ENCODE measurements around the gene TRAPPC2L.

Gene TRAPPC2L

GRCh38 chr16:88854306-88855111 is 2.4 kb upstream of the TRAPPC2L start:
- Mint-ChIP-seq H3K4me1 (peaks cover 29 to 54% of the 10 kb centered on the region in 2 donors), H3K36me3 (peaks cover 14 to 29% of the 10 kb centered on the region in 2 donors), H3K27me3 (no peaks in the 10 kb centered on the region), H3K4me3 (peak overlapping the region; percentile 62 to 69), H3K9me3 (no peaks in the 10 kb centered on the region), H3K27ac (peak overlapping the region; percentile 88)
- peak; percentile 63 for DNase-seq
- ATAC-seq (replicated peaks) = peak; percentile 52 to 66

GRCh38 chr16:88855176-88855575 is 1.8 kb upstream of the TRAPPC2L start:
- DNase-seq = no peak
- H3K9me3 Mint-ChIP-seq = no peaks in the 10 kb centered on the region
- peaks cover 29 to 54% of the 10 kb centered on the region in 2 donors for H3K4me1 Mint-ChIP-seq
- peak overlapping the region; percentile 69 to 77 for H3K4me3 Mint-ChIP-seq
- peaks cover 14 to 27% of the 10 kb centered on the region in 2 donors for H3K36me3 Mint-ChIP-seq
- no peaks in the 10 kb centered on the region for H3K27me3 Mint-ChIP-seq
- H3K27ac Mint-ChIP-seq = peak overlapping the region; percentile 85
- ATAC-seq (replicated peaks) = no peak

GRCh38 chr16:88855736-88856121 is 1.2 kb upstream of the TRAPPC2L start:
- H3K9me3 Mint-ChIP-seq = no peaks in the 10 kb centered on the region
- peak overlapping the region; percentile 79 to 86 for H3K4me3 Mint-ChIP-seq
- peaks cover 14 to 28% of the 10 kb centered on the region in 2 donors for H3K36me3 Mint-ChIP-seq
- H3K27ac Mint-ChIP-seq = peak overlapping the region; percentile 65
- ATAC-seq (replicated peaks) (no peak), DNase-seq (no peak)
- H3K4me1 Mint-ChIP-seq = peaks cover 29 to 54% of the 10 kb centered on the region in 2 donors
- no peaks in the 10 kb centered on the region for H3K27me3 Mint-ChIP-seq

DNA sequence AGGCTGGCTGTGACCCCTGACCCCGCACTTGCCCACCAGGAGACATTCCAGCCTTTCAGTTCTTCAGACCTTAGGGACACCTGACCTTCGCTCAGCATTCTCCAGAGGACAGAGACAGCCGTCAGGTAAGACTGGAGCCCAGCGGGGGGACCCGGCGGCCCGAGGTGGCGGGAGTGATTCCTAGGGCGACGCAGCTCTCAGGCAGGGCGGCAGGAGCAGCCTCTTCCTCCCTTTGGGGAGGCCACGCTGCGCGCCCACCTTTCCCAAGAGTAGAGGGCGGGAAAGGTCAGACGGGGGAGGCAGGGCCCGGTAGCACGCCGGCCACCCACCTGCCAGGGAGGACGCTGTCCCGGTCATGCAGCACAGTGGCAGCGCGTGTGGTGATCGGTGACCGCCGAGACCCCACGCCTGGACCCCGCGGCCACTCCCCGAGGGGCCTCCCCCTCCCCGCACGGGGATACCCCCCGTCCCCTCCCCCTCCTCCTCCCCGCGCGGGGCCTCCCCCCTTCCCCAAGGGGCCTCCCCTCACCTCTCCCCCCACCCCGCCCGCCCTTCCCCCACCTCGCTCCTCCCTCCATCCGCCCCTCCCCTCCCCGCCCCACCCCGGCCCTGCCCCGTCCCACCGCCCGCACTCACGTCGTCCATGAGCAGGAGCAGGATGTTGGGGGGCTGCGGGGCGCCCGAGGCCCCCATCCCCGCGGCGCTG is 652 bp upstream of the TRAPPC2L start:
- H3K27me3 Mint-ChIP-seq = no peaks in the 10 kb centered on the region
- H3K9me3 Mint-ChIP-seq = no peaks in the 10 kb centered on the region
- ATAC-seq (replicated peaks) (peak; percentile 35 to 53), DNase-seq (peak; percentile 17)
- peak overlapping the region; percentile 91 to 93 for H3K4me3 Mint-ChIP-seq
- H3K36me3 Mint-ChIP-seq = peaks cover 12 to 32% of the 10 kb centered on the region in 2 donors
- H3K4me1 Mint-ChIP-seq = peaks cover 29 to 51% of the 10 kb centered on the region in 2 donors
- peak overlapping the region; percentile 89 for H3K27ac Mint-ChIP-seq

- DNase-seq = peak; percentile 60
- Mint-ChIP-seq H3K36me3 (peaks cover 9 to 20% of the 10 kb centered on the region in 2 donors), H3K27me3 (no peaks in the 10 kb centered on the region), H3K9me3 (no peaks in the 10 kb centered on the region), H3K4me1 (peaks cover 27 to 39% of the 10 kb centered on the region in 2 donors), H3K27ac (peak overlapping the region; percentile 89), H3K4me3 (peak overlapping the region; percentile 91 to 93)
- peak; percentile 67 to 72 for ATAC-seq (replicated peaks)
Measured at GRCh38 chr16:88857728-88858339, 907 bp downstream of the TRAPPC2L start.

DNA sequence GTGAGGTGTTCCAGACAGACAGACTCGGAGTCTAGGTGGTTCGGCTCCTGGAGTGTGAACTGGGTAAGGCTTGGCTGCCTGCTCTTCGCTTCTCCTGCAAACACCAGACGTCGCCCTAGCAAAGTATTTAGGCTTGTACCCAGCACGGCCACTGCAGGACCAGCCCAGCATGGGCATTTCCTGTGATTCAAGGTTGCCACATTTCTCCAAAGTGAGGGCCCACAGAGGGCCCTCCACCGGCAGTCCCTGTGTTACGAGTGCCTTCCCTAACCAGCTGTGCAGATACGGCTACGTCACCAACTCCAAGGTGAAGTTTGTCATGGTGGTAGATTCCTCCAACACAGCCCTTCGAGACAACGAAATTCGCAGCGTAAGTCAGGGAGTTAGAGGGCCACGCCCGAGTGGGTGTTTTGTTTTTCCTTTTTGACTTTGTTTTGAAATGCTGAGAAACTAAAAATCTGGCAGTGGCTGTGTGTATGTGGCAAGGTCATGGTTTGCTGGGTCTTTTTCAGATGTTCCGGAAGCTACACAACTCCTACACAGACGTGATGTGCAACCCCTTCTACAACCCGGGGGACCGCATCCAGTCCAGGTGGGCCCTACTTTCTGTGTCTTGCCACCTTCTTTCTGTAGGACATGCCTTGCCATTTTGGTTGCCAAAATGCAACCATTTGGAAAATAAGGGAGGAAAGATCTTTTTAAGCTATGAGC is 2.6 kb downstream of the TRAPPC2L start:
- H3K27me3 Mint-ChIP-seq = no peaks in the 10 kb centered on the region
- peaks cover 9 to 20% of the 10 kb centered on the region in 2 donors for H3K36me3 Mint-ChIP-seq
- DNase-seq (no peak), ATAC-seq (replicated peaks) (no peak)
- peaks cover 24 to 32% of the 10 kb centered on the region in 2 donors for H3K4me1 Mint-ChIP-seq
- H3K27ac Mint-ChIP-seq = no peak overlapping the region
- H3K4me3 Mint-ChIP-seq = no peak overlapping the region
- no peaks in the 10 kb centered on the region for H3K9me3 Mint-ChIP-seq

- H3K27me3 Mint-ChIP-seq = no peaks in the 10 kb centered on the region
- H3K27ac Mint-ChIP-seq = no peak overlapping the region
- H3K4me3 Mint-ChIP-seq = no peak overlapping the region
- DNase-seq = no peak
- ATAC-seq (replicated peaks) = no peak
- peaks cover 9 to 14% of the 10 kb centered on the region in 2 donors for H3K4me1 Mint-ChIP-seq
- H3K36me3 Mint-ChIP-seq = peaks cover 7 to 20% of the 10 kb centered on the region in 2 donors
- no peaks in the 10 kb centered on the region for H3K9me3 Mint-ChIP-seq
Measured at GRCh38 chr16:88861359-88861758, 4.4 kb downstream of the TRAPPC2L start.

- H3K4me3 Mint-ChIP-seq = no peak overlapping the region
- H3K4me1 Mint-ChIP-seq = peaks cover 7 to 15% of the 10 kb centered on the region in 2 donors
- H3K36me3 Mint-ChIP-seq = peaks cover 4 to 15% of the 10 kb centered on the region in 2 donors
- DNase-seq (no peak), ATAC-seq (replicated peaks) (no peak)
- no peaks in the 10 kb centered on the region for H3K9me3 Mint-ChIP-seq
- no peak overlapping the region for H3K27ac Mint-ChIP-seq
- H3K27me3 Mint-ChIP-seq = no peaks in the 10 kb centered on the region
Measured at GRCh38 chr16:88862968-88863367, 6.0 kb downstream of the TRAPPC2L start.

GRCh38 chr16:88863426-88863825 is 6.5 kb downstream of the TRAPPC2L start:
- H3K4me3 Mint-ChIP-seq = no peak overlapping the region
- ATAC-seq (replicated peaks) = no peak
- H3K27me3 Mint-ChIP-seq = no peaks in the 10 kb centered on the region
- no peak overlapping the region for H3K27ac Mint-ChIP-seq
- H3K36me3 Mint-ChIP-seq = peaks cover 3 to 14% of the 10 kb centered on the region in 2 donors
- DNase-seq = no peak
- no peaks in the 10 kb centered on the region for H3K9me3 Mint-ChIP-seq
- peaks cover 3 to 10% of the 10 kb centered on the region in 2 donors for H3K4me1 Mint-ChIP-seq

GRCh38 chr16:88864099-88864498 is 7.2 kb downstream of the TRAPPC2L start:
- peaks cover 2 to 11% of the 10 kb centered on the region in 2 donors for H3K36me3 Mint-ChIP-seq
- ATAC-seq (replicated peaks) = no peak
- no peak for DNase-seq
- H3K4me1 Mint-ChIP-seq = peaks cover 2 to 6% of the 10 kb centered on the region in 2 donors
- H3K4me3 Mint-ChIP-seq = no peak overlapping the region
- H3K9me3 Mint-ChIP-seq = no peaks in the 10 kb centered on the region
- peaks cover under 1 to 1% of the 10 kb centered on the region in 2 donors for H3K27me3 Mint-ChIP-seq
- no peak overlapping the region for H3K27ac Mint-ChIP-seq

DNA sequence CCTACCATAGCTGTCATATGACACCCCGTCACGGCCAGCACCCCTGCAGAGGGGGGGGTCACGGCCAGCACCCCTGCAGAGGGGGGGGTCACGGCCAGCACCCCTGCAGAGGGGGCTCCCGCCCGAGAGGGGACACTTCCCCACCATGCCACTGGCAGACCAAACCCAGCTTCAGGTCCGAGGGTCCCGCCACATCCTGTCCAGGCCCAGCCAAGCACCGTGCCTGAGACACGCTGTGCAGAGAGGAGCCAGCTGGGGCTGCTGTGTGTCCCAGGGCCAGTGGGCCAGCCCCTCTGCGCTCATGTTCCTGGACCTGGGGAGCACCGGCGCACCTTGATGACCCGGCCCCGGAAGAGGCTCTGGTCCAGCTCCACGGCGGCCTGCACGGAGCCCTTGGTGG is 7.6 kb downstream of the TRAPPC2L start:
- H3K4me1 Mint-ChIP-seq = peaks cover 2 to 9% of the 10 kb centered on the region in 2 donors
- no peak overlapping the region for H3K27ac Mint-ChIP-seq
- DNase-seq (no peak), ATAC-seq (replicated peaks) (no peak)
- no peaks in the 10 kb centered on the region for H3K9me3 Mint-ChIP-seq
- H3K36me3 Mint-ChIP-seq = peaks cover 2 to 8% of the 10 kb centered on the region in 2 donors
- no peak overlapping the region for H3K4me3 Mint-ChIP-seq
- H3K27me3 Mint-ChIP-seq = peaks cover 5 to 6% of the 10 kb centered on the region in 2 donors

DNA sequence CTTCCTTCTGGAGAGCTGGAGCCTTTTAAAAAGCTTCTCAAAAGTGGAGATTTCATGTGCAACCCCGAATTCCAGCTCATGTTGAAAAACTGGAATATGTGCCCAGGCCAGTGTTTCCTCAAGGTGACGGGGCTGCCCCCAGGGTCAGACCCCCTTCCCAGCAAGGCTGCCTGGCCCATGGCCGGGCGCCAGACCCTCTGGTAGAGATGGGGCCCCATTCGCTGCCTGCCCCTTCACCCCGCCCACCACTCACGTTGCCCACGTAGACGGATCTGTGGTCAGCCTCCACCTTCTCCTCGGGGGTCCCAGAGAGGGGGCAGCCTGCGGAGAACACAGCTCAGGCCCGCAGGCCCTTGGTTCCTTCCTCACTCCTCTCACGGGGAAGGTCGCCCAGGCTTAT is 8.4 kb downstream of the TRAPPC2L start:
- Mint-ChIP-seq H3K4me1 (peaks cover 2 to 15% of the 10 kb centered on the region in 2 donors), H3K9me3 (no peaks in the 10 kb centered on the region), H3K4me3 (no peak overlapping the region), H3K36me3 (peaks cover 2 to 8% of the 10 kb centered on the region in 2 donors), H3K27me3 (peaks cover 11 to 14% of the 10 kb centered on the region in 2 donors), H3K27ac (no peak overlapping the region)
- DNase-seq (no peak), ATAC-seq (replicated peaks) (no peak)

DNA sequence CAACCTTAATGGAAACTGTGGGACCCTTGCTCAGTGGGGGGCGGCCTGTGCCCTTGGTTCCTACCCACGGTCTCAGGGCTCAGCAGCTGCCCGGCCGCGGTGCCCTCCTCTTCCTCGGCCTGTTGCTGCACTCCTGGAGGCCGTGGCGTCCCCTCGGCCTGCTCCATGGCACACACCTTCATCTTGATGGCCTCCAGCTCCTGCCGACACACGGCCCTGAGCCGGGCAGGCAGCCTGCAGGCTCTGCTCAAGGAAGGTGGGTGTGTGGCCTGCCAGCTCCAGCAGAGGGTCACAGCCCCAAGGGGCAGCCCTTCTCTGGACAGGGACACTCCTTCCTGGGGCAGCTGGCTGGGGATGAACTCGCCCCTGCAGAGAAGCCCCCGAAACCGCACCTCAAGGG is 8.8 kb downstream of the TRAPPC2L start:
- peaks cover 14 to 18% of the 10 kb centered on the region in 2 donors for H3K27me3 Mint-ChIP-seq
- H3K27ac Mint-ChIP-seq = no peak overlapping the region
- peaks cover 2 to 5% of the 10 kb centered on the region in 2 donors for H3K36me3 Mint-ChIP-seq

More for the DNA sequence above, 8.8 kb downstream of the TRAPPC2L start:
- Mint-ChIP-seq H3K9me3 (no peaks in the 10 kb centered on the region), H3K4me3 (no peak overlapping the region), H3K4me1 (peaks cover 5 to 20% of the 10 kb centered on the region in 2 donors)
- DNase-seq (no peak), ATAC-seq (replicated peaks) (no peak)

All from stimulated activated naive B cell treated with anti-CD40 and anti-IgM and Interleukin-4, amounts not matched to agents 10 μg/mL and 1 μg/mL and 100 μg/mL, for 72 hours (primary cell).